HCT116 (cell line): ENCODE data around the gene FRZB. TPM values are rescaled to one million over a fixed set of nuclear protein-coding genes. Genes with fewer than 3 reads are reported as not detected.

Experiments used
- ATAC-seq: fragments of 200-7000 bp; cut with Tn5 transposase; 2 replicates; pipeline ENCODE4 v1.9.1; 2020; ENCODE audit warnings: mild to moderate bottlenecking, moderate library complexity
- BruUV-seq: library from RNA; stranded (reverse); fragments of 400-500 nt; replicated peaks from 2 replicates; lab custom pipeline; 2021; lab: Mats Ljungman, UMichigan
- CTCF ChIA-PET: fragments of 300-600 bp; sonication (Branson Sonifier 250); formaldehyde crosslinking; loops from one replicate; lab custom pipeline; 2021; ENCODE audit warnings: antibody characterized with exemption; lab: Charles Lee
- POLR2A ChIA-PET: fragments of 300-600, 350-600 bp; sonication (Branson Sonifier 250); formaldehyde crosslinking; loops from one replicate; lab custom pipeline; 2021; ENCODE audit warnings: antibody characterized with exemption; lab: Charles Lee
- RAD21 ChIA-PET, 2 experiments: fragments of 300-600 bp; sonication (Branson Sonifier 250); formaldehyde crosslinking; loops; one replicate each; lab custom pipeline; 2023; ENCODE audit warnings: low total read pairs in 2 of 2; ENCODE audit not compliant: uncharacterized antibody in 2 of 2, unreplicated experiment in 2 of 2, low non-redundant PET in 1 of 2; lab: Charles Lee
- DNase-seq: peaks from one replicate; pipeline ENCODE4 v3.0.0-alpha.2; 2010; ENCODE audit warnings: low read depth, low spot score
- H2AFZ ChIP-seq: fragments of 200-600 bp; shearing (Covaris generic), sonication (generic); 2 replicates; pipeline ENCODE4 v1.6.1; 2017; ENCODE audit warnings: low read depth, mixed run types, mixed read lengths, antibody characterized with exemption, low read length; ENCODE audit not compliant: poor library complexity, severe bottlenecking
- H3K27ac ChIP-seq: 2 replicates; pipeline ENCODE4 v1.5.1; 2012; ENCODE audit warnings: low read depth, low read length
- H3K27me3 ChIP-seq: fragments of 200-600 bp; sonication (generic); 2 replicates; pipeline ENCODE4 v1.6.1; 2016; ENCODE audit warnings: mixed run types, low read length, mixed read lengths; ENCODE audit not compliant: insufficient read depth
- H3K36me3 ChIP-seq, 2 experiments: fragments of 200-500 bp in 1 of 2; fragments of 200-600 bp in 1 of 2; sonication (Bioruptor generic) in 1 of 2; sonication (generic) in 1 of 2; 2 replicates each; pipeline versions ENCODE4 v1.5.1 to v1.6.1; 2014 to 2016; ENCODE audit warnings: low read length in 2 of 2, inconsistent platforms in 1 of 2, mixed read lengths in 1 of 2, mixed run types in 1 of 2; ENCODE audit not compliant: insufficient read depth in 2 of 2, control insufficient read depth in 1 of 2
- H3K4me1 ChIP-seq, 2 experiments: fragments of 200-600 bp in 1 of 2; sonication (generic) in 1 of 2; 2 replicates each; pipeline versions ENCODE4 v1.5.1 to v1.6.1; 2012 to 2017; ENCODE audit warnings: low read length in 2 of 2, inconsistent platforms in 1 of 2, mild to moderate bottlenecking in 1 of 2, mixed read lengths in 1 of 2, mixed run types in 1 of 2, moderate library complexity in 1 of 2; ENCODE audit not compliant: insufficient read depth in 2 of 2, control insufficient read depth in 1 of 2
- H3K4me2 ChIP-seq: fragments of 200-600 bp; sonication (generic); 2 replicates; pipeline ENCODE4 v1.6.1; 2017; ENCODE audit warnings: mixed run types, low read length, mixed read lengths
- H3K4me3 ChIP-seq, 2 experiments: fragments of 200-600 bp in 1 of 2; sonication (generic) in 1 of 2; replicated peaks in 1 of 2; 2 replicates each; pipeline ENCODE4 v1.5.1; 2011 to 2016; ENCODE audit warnings: low read length in 2 of 2, control low read depth in 1 of 2, low read depth in 1 of 2, mild to moderate bottlenecking in 1 of 2, mixed read lengths in 1 of 2, mixed run types in 1 of 2
- H3K79me2 ChIP-seq: fragments of 200-600 bp; sonication (generic); 2 replicates; pipeline ENCODE4 v1.6.1; 2017; ENCODE audit warnings: mild to moderate bottlenecking, mixed run types, low read length, moderate library complexity, mixed read lengths; ENCODE audit not compliant: insufficient read depth
- H3K9ac ChIP-seq: fragments of 200-600 bp; sonication (generic); 2 replicates; pipeline ENCODE4 v1.6.1; 2016; ENCODE audit warnings: low read length, mixed read lengths
- H3K9me2 ChIP-seq: fragments of 200-600 bp; sonication (generic), shearing (Covaris generic); 2 replicates; pipeline ENCODE4 v1.6.1; 2017; ENCODE audit warnings: mixed run types, mild to moderate bottlenecking, moderate library complexity; ENCODE audit not compliant: insufficient read depth
- H3K9me3 ChIP-seq, 2 experiments: fragments of 200-500 bp in 1 of 2; fragments of 200-600 bp in 1 of 2; sonication (Bioruptor generic) in 1 of 2; sonication (generic) in 1 of 2; 2 replicates each; pipeline ENCODE4 v1.6.1; 2014 to 2017; ENCODE audit warnings: low read length in 2 of 2, mixed read lengths in 2 of 2, inconsistent platforms in 1 of 2, low read depth in 1 of 2, mild to moderate bottlenecking in 1 of 2, mixed run types in 1 of 2, moderate library complexity in 1 of 2; ENCODE audit not compliant: control insufficient read depth in 1 of 2, insufficient read depth in 1 of 2
- H4K20me1 ChIP-seq: fragments of 200-600 bp; sonication (generic), shearing (Covaris generic); 2 replicates; pipeline ENCODE4 v1.6.1; 2017; ENCODE audit warnings: mixed run types, mild to moderate bottlenecking, moderate library complexity; ENCODE audit not compliant: insufficient read depth
- CTCF ChIP-seq, 3 experiments: fragments of 200-600 bp in 1 of 3; sonication (generic) in 1 of 3; IDR thresholded peaks in 2 of 3; conservative IDR thresholded peaks in 1 of 3; 2 replicates each; pipeline ENCODE4 v1.5.1; 2012 to 2017; ENCODE audit warnings: low read depth in 2 of 3, low read length in 2 of 3, antibody characterized with exemption in 1 of 3, borderline replicate concordance in 1 of 3, control low read depth in 1 of 3, mild to moderate bottlenecking in 1 of 3, mixed read lengths in 1 of 3, mixed run types in 1 of 3, moderate library complexity in 1 of 3; ENCODE audit not compliant: insufficient read depth in 1 of 3
- EGR1 ChIP-seq: IDR thresholded peaks from 2 replicates; pipeline ENCODE4 v1.6.1; 2012; ENCODE audit warnings: low read depth
- EZH2 ChIP-seq: fragments of 200-600 bp; sonication (generic); IDR thresholded peaks from 2 replicates; pipeline ENCODE4 v1.6.1; 2017; ENCODE audit warnings: antibody characterized with exemption, mixed run types
- POLR2A ChIP-seq: IDR thresholded peaks from 2 replicates; pipeline ENCODE4 v1.7.0; 2011; ENCODE audit warnings: borderline replicate concordance; ENCODE audit not compliant: insufficient read depth, insufficient read length; ENCODE audit errors: extremely low read depth
- POLR2AphosphoS5 ChIP-seq: IDR thresholded peaks from 2 replicates; pipeline ENCODE4 v1.6.1; 2011; ENCODE audit warnings: mild to moderate bottlenecking, low read depth, low read length, moderate library complexity
- YY1 ChIP-seq: IDR thresholded peaks from 2 replicates; pipeline ENCODE4 v1.6.1; 2011; ENCODE audit warnings: low read length, low read depth, moderate library complexity, mild to moderate bottlenecking; ENCODE audit not compliant: insufficient replicate concordance; ENCODE audit errors: extremely low read depth
- ZNF274 ChIP-seq: fragments of 200-500 bp; sonication (Bioruptor generic); IDR thresholded peaks from 2 replicates; pipeline ENCODE4 v1.6.1; 2014; ENCODE audit warnings: mild to moderate bottlenecking, low read depth, low read length, inconsistent platforms
- intact Hi-C: fragments of 100-400 bp; cut with micrococcal nuclease; formaldehyde crosslinking; loops from 2 replicates; pipeline ENCODE4 v1.10.0; 2022
- total RNA-seq: library from RNA; stranded (reverse); gene quantifications from one replicate; pipeline ENCODE4 v1.2.1, GENCODE V29; 2021; ENCODE audit not compliant: unreplicated experiment

FRZB gene
- total RNA-seq, 1 experiment from 2014 or later = 0.49 TPM

GRCh38 chr2:182798736-182799135, 67.7 kb downstream of the FRZB start:
- no peaks in the 10 kb centered on the region for H3K9me3 ChIP-seq
- RAD21 ChIA-PET = no interaction called here
- no peak overlapping the region for H3K9ac ChIP-seq
- no peak overlapping the region for H3K4me2 ChIP-seq
- POLR2A ChIA-PET = no interaction called here
- CTCF ChIA-PET = interaction anchor here (1.1 kb wide), 1 partner anchor 181 kb away, joined by 3 read pairs; no protein-coding TSS in a partner anchor
- H3K36me3 ChIP-seq = no peaks in the 10 kb centered on the region
- ATAC-seq = no peak
- intact Hi-C loops = no loop called here
- no peaks in the 10 kb centered on the region for H3K9me2 ChIP-seq
- no peak overlapping the region for H3K4me3 ChIP-seq
- H2AFZ ChIP-seq = no peak overlapping the region
- H3K79me2 ChIP-seq = no peaks in the 10 kb centered on the region
- H4K20me1 ChIP-seq = no peaks in the 10 kb centered on the region
- no peaks in the 10 kb centered on the region for H3K4me1 ChIP-seq
- TF ChIP-seq EGR1 = no peak
- TF ChIP-seq EZH2 = no peak
- no peak for TF ChIP-seq YY1
- no peak for TF ChIP-seq POLR2AphosphoS5
- TF ChIP-seq POLR2A = no peak
- TF ChIP-seq ZNF274 = no peak
- H3K27ac ChIP-seq = no peak overlapping the region
- BruUV-seq = no TSS peak
- DNase-seq = no peak
- H3K27me3 ChIP-seq = no peaks in the 10 kb centered on the region

GRCh38 chr2:182792441-182792840, 74.0 kb downstream of the FRZB start:
- BruUV-seq = no TSS peak
- no peak overlapping the region for H3K4me3 ChIP-seq
- H4K20me1 ChIP-seq = no peaks in the 10 kb centered on the region
- no peak overlapping the region for H3K4me2 ChIP-seq
- no peak for TF ChIP-seq CTCF (IDR thresholded peaks at IDR 0.05 in 2 of 3, conservative IDR thresholded peaks at IDR 0.05 in 1 of 3; ENCODE audit: borderline replicate concordance in 1 of 3, insufficient read depth in 1 of 3, low read depth in 2 of 3, low read length in 2 of 3)
- TF ChIP-seq ZNF274 = no peak
- TF ChIP-seq POLR2A = no peak
- POLR2A ChIA-PET = no interaction called here
- H3K9me2 ChIP-seq = no peaks in the 10 kb centered on the region
- H3K79me2 ChIP-seq = no peaks in the 10 kb centered on the region
- no peaks in the 10 kb centered on the region for H3K27me3 ChIP-seq
- H3K9ac ChIP-seq = no peak overlapping the region
- no peak overlapping the region for H2AFZ ChIP-seq
- H3K36me3 ChIP-seq = no peaks in the 10 kb centered on the region
- no peak for ATAC-seq
- intact Hi-C loops = no loop called here
- RAD21 ChIA-PET = no interaction called here
- no peaks in the 10 kb centered on the region for H3K4me1 ChIP-seq
- no peak overlapping the region for H3K27ac ChIP-seq
- no peak for DNase-seq
- no peaks in the 10 kb centered on the region for H3K9me3 ChIP-seq
- CTCF ChIA-PET = no interaction called here
